DND-41 (cell line): Measurements from ENCODE around the gene SCGB1C1.

Source experiments
- CTCF ChIP-seq: IDR thresholded peaks from 2 replicates; pipeline ENCODE4 v1.5.1; 2012; ENCODE audit warnings: borderline replicate concordance, low read length, moderate library complexity, mild to moderate bottlenecking; ENCODE audit not compliant: poor library complexity, severe bottlenecking; ENCODE audit errors: extremely low read depth
- EZH2 ChIP-seq: IDR thresholded peaks from 3 replicates; pipeline ENCODE4 v1.6.1; 2012; ENCODE audit warnings: borderline replicate concordance, low read depth, mild to moderate bottlenecking, moderate library complexity, low read length, inconsistent platforms; ENCODE audit not compliant: severe bottlenecking

- no peak for TF ChIP-seq CTCF
- TF ChIP-seq EZH2: no peak
Observed at GRCh38 chr11:221998-222789, 29.3 kb downstream of the SCGB1C1 start.
